ENCODE measurements around the gene UTS2B. TPM values are rescaled to one million over a fixed set of nuclear protein-coding genes. Genes with fewer than 3 reads are reported as not detected.

Gene UTS2B
- total RNA-seq, 1 experiment from 2014 or later, result 0.52 TPM

- POLR2A ChIA-PET, result no interaction called here
- no peak overlapping the region for H3K4me3 ChIP-seq (ENCODE audit: low read depth, low read length)
- Mint-ChIP-seq H3K27me3 (ENCODE audit: insufficient read depth, unreplicated experiment) (no peaks in the 10 kb centered on the region), H3K27ac (ENCODE audit: unreplicated experiment) (no peak overlapping the region), H3K4me3 (ENCODE audit: unreplicated experiment) (no peak overlapping the region), H3K9me3 (ENCODE audit: unreplicated experiment) (no peaks in the 10 kb centered on the region), H3K36me3 (ENCODE audit: insufficient read depth, unreplicated experiment) (no peaks in the 10 kb centered on the region), H3K4me1 (ENCODE audit: low read depth, unreplicated experiment) (peaks cover 16% of the 10 kb centered on the region)
- no peaks in the 10 kb centered on the region for H3K36me3 ChIP-seq (ENCODE audit: control insufficient read depth, insufficient read depth, low read length)
- H3K9me3 ChIP-seq, result no peaks in the 10 kb centered on the region
- TF ChIP-seq CTCF (IDR thresholded peaks at IDR 0.05; ENCODE audit: insufficient read depth in 1 of 2, low read depth in 1 of 2, low read length in 1 of 2, severe bottlenecking in 1 of 2, unreplicated experiment in 1 of 2), result no peak
- no peaks in the 10 kb centered on the region for H3K27me3 ChIP-seq (replicated peaks; ENCODE audit: control insufficient read depth, insufficient read depth, low read length)
- H3K4me1 ChIP-seq, result peaks cover 11% of the 10 kb centered on the region
- no TSS peak for BruUV-seq (replicated peaks)
- CTCF ChIA-PET, result no interaction called here
- DNase-seq, result no peak
- intact Hi-C loops (cut with micrococcal nuclease; ENCODE audit: unreplicated experiment), result loop anchor here (1.0 kb wide), 1 partner anchor 8 kb away; no protein-coding TSS in a partner anchor
These were observed 9.1 kb downstream of the UTS2B start for GRCh38 chr3:191321019-191321767.

GRCh38 chr3:191320316-191320715 lies 10.0 kb downstream of the UTS2B start:
- CTCF ChIA-PET, result no interaction called here

GRCh38 chr3:191316876-191317603 lies 13.3 kb downstream of the UTS2B start:
- Histone ChIP-seq H3K4me1 (peaks cover 20% of the 10 kb centered on the region), H3K36me3 (ENCODE audit: control insufficient read depth, insufficient read depth, low read length) (no peaks in the 10 kb centered on the region), H3K9me3 (no peaks in the 10 kb centered on the region), H3K27me3 (replicated peaks; ENCODE audit: control insufficient read depth, insufficient read depth, low read length) (no peaks in the 10 kb centered on the region), H3K4me3 (ENCODE audit: low read depth, low read length) (no peak overlapping the region)
- H3K4me3 Mint-ChIP-seq (ENCODE audit: unreplicated experiment), result no peak overlapping the region
- no peak for TF ChIP-seq CTCF (IDR thresholded peaks at IDR 0.05; ENCODE audit: insufficient read depth in 1 of 2, low read depth in 1 of 2, low read length in 1 of 2, severe bottlenecking in 1 of 2, unreplicated experiment in 1 of 2)
- H3K36me3 Mint-ChIP-seq (ENCODE audit: insufficient read depth, unreplicated experiment), result no peaks in the 10 kb centered on the region
- BruUV-seq (replicated peaks), result no TSS peak
- no peak overlapping the region for H3K27ac Mint-ChIP-seq (ENCODE audit: unreplicated experiment)
- H3K9me3 Mint-ChIP-seq (ENCODE audit: unreplicated experiment), result no peaks in the 10 kb centered on the region
- ChIA-PET CTCF (no interaction called here), POLR2A (no interaction called here)
- H3K27me3 Mint-ChIP-seq (ENCODE audit: insufficient read depth, unreplicated experiment), result no peaks in the 10 kb centered on the region
- peaks cover 22% of the 10 kb centered on the region for H3K4me1 Mint-ChIP-seq (ENCODE audit: low read depth, unreplicated experiment)
- intact Hi-C loops (cut with micrococcal nuclease; ENCODE audit: unreplicated experiment), result no loop called here
- DNase-seq, result no peak

More at GRCh38 chr3:191320316-191320715, 10.0 kb downstream of the UTS2B start:
- DNase-seq, result no peak
- Histone ChIP-seq H3K4me1 (peaks cover 11% of the 10 kb centered on the region), H3K9me3 (no peaks in the 10 kb centered on the region), H3K36me3 (ENCODE audit: control insufficient read depth, insufficient read depth, low read length) (no peaks in the 10 kb centered on the region), H3K4me3 (ENCODE audit: low read depth, low read length) (no peak overlapping the region), H3K27me3 (replicated peaks; ENCODE audit: control insufficient read depth, insufficient read depth, low read length) (no peaks in the 10 kb centered on the region)
- Mint-ChIP-seq H3K36me3 (ENCODE audit: insufficient read depth, unreplicated experiment) (no peaks in the 10 kb centered on the region), H3K4me1 (ENCODE audit: low read depth, unreplicated experiment) (peaks cover 16% of the 10 kb centered on the region), H3K27ac (ENCODE audit: unreplicated experiment) (no peak overlapping the region), H3K9me3 (ENCODE audit: unreplicated experiment) (no peaks in the 10 kb centered on the region), H3K27me3 (ENCODE audit: insufficient read depth, unreplicated experiment) (no peaks in the 10 kb centered on the region), H3K4me3 (ENCODE audit: unreplicated experiment) (no peak overlapping the region)
- BruUV-seq (replicated peaks), result no TSS peak
- POLR2A ChIA-PET, result no interaction called here
- TF ChIP-seq CTCF (IDR thresholded peaks at IDR 0.05; ENCODE audit: insufficient read depth in 1 of 2, low read depth in 1 of 2, low read length in 1 of 2, severe bottlenecking in 1 of 2, unreplicated experiment in 1 of 2), result no peak
- intact Hi-C loops (cut with micrococcal nuclease; ENCODE audit: unreplicated experiment), result no loop called here

Data from Caco-2 (cell line).